Activated CD4-positive, alpha-beta T cell treated with anti-CD3 and anti-CD28 coated beads, Interleukin-2, amount 50 U/mL, for 4 hours (primary cell): ENCODE data around the gene KIAA0930.

Source experiments
- DNase-seq, 2 experiments: peaks; one replicate each; pipeline ENCODE4 v3.0.0-alpha.2; 2020

KIAA0930 gene

GRCh38 chr22:45237065-45237990 lies 3.4 kb downstream of the KIAA0930 start:
- DNase-seq = no peak

DNA sequence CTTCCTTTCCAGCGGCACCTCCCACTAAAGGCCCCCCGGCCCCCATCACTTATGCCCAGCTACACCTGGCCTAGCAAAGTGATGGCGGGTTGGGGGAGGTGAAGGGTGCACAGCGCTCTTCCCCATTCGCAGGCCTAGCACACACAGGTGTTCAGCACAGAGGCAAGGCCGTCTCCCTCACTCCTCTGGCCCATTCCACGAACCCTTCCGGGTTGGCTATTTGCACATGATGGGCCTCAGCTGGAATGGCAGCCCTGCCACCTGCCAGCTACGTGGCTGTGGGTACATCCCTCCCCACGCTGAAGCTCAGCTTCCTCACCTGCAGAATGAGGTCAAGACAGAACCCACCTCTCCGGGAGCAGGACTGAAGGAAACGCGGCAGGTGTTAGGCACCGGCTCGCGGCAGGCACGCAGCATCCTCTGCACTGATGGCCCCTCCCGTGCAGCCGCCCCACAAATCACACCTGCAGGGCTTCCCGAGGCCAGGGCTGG lies 4.8 kb downstream of the KIAA0930 start:
- DNase-seq = no peak

GRCh38 chr22:45235101-45235777 lies 5.5 kb downstream of the KIAA0930 start:
- no peak for DNase-seq

- no peak for DNase-seq
Observed at GRCh38 chr22:45233827-45234226, 6.9 kb downstream of the KIAA0930 start.

- DNase-seq = no peak
Observed at GRCh38 chr22:45233386-45233785, 7.3 kb downstream of the KIAA0930 start.

GRCh38 chr22:45231293-45231692 lies 9.4 kb downstream of the KIAA0930 start:
- DNase-seq = no peak

DNA sequence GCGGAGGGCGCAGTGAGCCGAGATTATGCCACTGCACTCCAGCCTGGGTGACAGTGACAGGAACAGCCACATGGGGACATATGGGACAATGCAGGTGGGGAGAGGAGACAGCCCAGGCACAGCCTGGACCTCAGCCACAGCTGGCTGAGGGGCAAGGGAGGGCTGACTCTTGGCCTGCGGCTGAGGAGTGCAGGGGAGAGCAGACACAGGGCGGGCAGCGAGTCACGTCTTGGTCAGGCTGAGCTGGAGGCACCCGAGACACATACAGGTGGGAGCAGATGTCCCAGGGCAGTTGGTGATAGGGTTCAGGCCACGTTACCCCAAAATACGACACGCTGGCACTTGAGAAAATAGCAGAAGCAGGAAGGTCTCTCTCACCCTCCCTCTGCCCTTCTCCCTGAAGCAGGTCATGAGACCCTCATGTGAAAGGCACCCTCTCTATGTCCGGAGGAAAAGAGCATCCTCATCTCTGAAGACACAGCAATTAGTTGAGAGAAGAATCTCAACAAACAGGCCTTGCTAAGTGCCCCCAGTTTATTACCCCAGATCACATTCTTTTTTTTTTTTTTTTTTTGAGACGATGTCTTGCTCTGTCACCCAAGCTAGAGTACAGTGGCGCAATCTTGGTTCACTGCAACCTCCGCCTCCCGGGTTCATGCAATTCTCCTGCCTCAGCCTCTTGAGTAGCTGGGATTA lies 10.5 kb downstream of the KIAA0930 start:
- DNase-seq = no peak

DNA sequence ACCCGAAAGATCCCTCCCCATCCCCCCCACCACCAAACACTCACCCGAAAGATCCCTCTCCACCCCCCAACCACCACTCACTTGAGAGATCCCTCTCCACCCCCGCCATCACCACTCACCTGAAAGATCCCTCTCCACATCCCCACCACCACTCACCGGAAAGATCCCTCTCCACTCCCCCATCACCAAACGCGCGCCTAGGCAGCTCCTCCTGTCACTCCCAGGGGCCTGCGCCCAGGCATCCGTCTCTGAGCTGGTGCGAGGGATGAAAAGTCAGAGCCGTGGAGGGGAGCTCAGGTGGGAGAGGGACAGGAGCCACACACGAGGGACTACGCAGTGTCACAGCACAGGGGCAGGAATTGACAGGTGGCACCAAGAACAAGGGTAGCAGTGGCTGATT lies 11.5 kb downstream of the KIAA0930 start:
- DNase-seq = no peak

DNA sequence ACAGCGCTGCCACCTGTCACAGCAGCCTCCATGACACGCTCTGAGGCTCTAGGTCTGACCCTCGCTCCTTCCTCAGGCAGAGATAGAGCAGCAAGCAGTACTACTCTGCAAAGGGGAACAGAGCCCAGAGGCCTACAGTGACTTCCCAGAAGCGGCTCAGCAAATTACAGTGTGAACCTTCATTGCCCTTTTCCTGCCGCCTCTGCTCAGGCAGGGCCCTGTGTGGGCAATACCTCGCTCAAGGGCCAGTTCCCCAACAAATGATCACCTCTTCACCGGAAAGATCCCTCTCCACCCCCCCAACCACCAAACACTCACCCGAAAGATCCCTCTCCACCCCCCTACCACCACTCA lies 12.3 kb downstream of the KIAA0930 start:
- DNase-seq = no peak

- DNase-seq = no peak
Observed at GRCh38 chr22:45227645-45228400, 12.9 kb downstream of the KIAA0930 start.

- no peak for DNase-seq
Observed at GRCh38 chr22:45226503-45227186, 14.0 kb downstream of the KIAA0930 start.

DNA sequence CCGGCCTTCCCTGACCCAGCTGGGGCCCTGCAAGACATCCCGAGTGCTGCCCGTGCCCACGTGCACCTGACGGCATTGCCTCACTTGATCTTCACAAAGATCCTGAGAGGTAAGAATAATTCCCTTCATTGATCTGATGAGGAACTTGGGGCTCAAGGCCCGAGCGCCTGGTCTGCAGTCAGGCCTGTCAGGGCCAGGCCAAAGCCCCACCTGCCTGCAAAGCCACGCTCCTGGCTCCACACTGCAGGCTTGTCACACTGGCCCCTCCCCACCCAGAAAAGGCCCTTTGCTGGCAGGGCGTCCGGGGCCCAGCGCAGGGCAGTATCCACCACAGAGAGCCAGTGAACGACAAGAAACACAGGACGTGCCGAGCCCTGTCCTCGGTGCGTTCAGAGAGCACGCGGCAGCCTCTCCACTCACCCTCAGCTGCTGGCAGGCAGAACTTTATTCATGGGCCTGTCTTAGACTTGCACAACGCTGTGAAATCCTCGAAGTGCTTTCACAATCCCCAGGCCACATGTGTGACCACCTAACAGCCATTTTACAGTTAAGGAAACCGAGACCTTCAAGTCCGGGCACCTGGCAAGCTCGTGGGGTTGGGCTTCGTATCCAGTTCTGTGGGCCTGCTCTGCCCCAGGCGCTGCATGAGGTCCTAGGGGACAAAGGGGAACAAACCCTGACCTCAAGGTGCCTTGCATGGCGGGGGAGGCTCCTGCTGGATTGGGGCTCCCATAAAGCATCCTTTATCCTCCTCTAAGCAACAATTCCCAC lies 14.8 kb downstream of the KIAA0930 start:
- no peak for DNase-seq

GRCh38 chr22:45224988-45225731 lies 15.5 kb downstream of the KIAA0930 start:
- no peak for DNase-seq

DNA sequence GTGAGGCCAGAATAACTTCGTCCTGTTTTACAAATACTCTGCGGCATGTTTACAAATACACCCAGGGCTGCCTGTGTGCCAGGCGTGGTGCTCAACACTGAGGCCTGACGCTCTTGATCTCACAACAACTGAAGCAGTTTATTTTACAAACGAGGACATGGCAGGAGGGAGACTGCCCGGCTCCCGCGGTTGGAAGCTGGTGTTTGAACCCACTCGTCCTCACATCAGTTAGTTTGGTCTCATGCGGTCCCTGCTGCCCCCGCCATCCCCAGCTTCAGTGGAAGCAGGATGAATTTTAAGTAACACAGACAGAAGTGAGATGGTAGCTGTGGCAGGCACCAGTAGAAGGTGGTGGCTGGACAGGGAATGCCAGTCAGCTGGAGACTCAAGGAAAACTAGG lies 16.4 kb downstream of the KIAA0930 start:
- no peak for DNase-seq

DNA sequence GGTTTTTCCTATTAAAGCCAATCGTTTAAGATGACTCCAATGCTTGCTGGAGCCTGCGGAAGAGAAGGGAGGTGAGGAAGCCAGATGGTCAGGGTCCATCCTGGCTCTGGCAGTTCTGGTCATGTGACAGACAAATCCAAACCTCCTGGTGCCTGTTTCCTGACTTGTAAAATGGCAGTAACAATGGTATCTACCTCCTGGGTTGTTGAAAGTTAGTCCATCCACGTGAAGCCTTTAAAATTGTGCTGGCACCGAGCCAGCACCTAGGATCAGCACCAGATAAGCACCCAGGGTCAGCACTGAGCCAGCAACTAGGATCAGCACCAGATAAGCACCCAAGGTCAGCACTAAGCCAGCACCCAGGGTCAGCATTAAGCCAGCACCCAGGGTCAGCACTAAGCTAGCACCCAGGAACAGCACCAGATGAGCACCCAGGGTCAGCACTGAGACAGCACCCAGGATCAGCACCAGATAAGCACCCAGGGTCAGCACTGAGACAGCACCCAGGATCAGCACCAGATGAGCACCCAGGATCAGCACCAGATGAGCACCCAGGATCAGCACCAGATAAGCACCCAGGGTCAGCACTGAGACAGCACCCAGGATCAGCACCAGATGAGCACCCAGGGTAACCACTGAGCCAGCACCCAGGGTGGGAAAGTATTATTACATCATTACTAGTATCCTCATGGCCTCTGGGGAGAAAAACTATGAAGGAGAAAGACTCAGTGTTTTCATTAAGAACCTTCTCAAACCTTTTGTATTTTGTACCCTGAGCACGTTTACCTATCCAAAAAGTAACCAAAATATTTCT lies 17.2 kb downstream of the KIAA0930 start:
- no peak for DNase-seq

DNA sequence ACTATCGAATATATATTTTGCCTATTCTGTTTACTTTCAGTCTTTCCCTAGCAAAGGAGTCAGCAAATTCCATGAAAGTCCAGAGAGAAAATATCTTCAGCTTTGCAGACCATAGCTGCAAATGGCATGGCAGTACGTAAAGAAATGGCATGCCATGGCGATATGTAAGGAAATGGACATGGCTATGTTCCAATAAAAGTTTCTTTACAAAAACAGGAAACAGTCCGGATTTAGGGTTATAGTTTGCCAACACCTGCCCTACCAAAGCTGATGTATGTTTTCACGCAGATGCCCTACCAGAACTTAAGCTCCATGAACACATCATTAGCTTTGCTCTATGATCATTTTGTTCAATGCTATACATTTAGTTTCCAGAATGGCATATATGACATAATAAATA lies 19.5 kb downstream of the KIAA0930 start:
- no peak for DNase-seq

DNA sequence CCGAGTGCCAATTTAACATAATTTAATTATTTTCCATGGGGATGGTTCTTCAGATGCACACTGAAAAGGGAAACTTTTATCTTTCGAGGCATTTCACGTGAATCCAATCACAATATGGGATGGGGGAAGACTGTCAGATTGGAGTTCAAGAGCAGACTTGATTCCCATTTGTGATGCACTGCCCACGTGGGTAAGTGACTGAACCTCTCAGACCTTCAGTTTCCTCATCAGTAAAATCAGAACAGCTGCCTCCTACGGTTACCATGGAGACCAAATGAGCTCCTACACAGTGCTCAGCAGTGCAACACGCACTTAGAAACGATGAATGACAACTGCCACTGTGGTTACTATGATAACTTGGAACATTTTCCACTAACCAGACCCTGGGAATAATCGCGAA lies 21.7 kb downstream of the KIAA0930 start:
- no peak for DNase-seq

DNA sequence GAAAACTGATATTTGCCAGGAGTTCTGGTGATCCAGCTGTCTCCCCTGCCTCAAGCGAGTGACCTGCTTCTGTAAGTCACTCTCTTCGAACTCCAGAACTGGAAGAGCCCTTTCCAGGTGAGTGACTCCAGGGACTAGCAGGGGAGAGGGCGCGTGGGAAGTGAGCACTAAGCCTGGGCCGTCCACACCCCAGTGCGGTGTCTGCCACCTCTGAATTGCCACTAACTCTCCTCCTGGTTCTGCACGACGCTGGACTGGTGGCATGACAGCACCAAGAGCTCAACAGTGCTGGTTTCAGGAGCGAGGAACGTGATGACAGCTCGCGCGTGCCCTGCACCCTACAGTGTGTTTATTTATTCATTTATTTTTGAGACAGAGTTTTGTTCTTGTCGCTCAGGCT lies 22.9 kb downstream of the KIAA0930 start:
- no peak for DNase-seq

- DNase-seq = no peak
Observed at GRCh38 chr22:45217345-45217744, 23.3 kb downstream of the KIAA0930 start.
